ENCODE data around the gene LILRA5. TPM values are rescaled to one million over a fixed set of nuclear protein-coding genes. Genes with fewer than 3 reads are reported as not detected.
A peak's percentile ranks its signal among the peaks of the same experiment; 100 is the strongest.
"Not testable (repeated sequence)": the region's sequence is repeated elsewhere in the genome, so short reads cannot be mapped to it uniquely, and the experiment has no call there.

Gene LILRA5
- total and polyA plus RNA-seq, 10 donors: 16.3 to 262 (median 75.9) TPM

GRCh38 chr19:54333586-54334298 is 20.8 kb upstream of the LILRA5 start:
- peaks cover 0 to 5% (median 0%) of the 10 kb centered on the region in 7 donors for H3K27me3 ChIP-seq (replicated peaks in 1 of 7)
- no peaks in the 10 kb centered on the region for H3K36me3 ChIP-seq
- peaks cover 0 to 28% (median 9%) of the 10 kb centered on the region in 6 donors for H3K4me1 ChIP-seq
- no peak overlapping the region for H3K27ac ChIP-seq
- DNase-seq: no peak
- H3K9me3 ChIP-seq: no peaks in the 10 kb centered on the region
- no peak overlapping the region for H3K4me3 ChIP-seq
- intact Hi-C loops (cut with DNase I; ENCODE audit: low total_unique reads): no loop called here
- no peak for TF ChIP-seq POLR2AphosphoS5 (IDR thresholded peaks at IDR 0.05)
- TF ChIP-seq POLR2A (IDR thresholded peaks at IDR 0.05): no peak
- TF ChIP-seq CTCF (IDR thresholded peaks at IDR 0.05 in 8 of 11, conservative IDR thresholded peaks at IDR 0.05 in 3 of 11): no peak
- 74 to 89% (median 82%) methylated on average over 2 to 3 of the region's 3 CpGs for WGBS, 5 donors

GRCh38 chr19:54332149-54332548 is 19.2 kb upstream of the LILRA5 start:
- H3K27me3 ChIP-seq (replicated peaks in 1 of 7): peaks cover 0 to under 1% (median 0%) of the 10 kb centered on the region in 7 donors
- no peak overlapping the region for H3K27ac ChIP-seq
- peaks cover 0 to 29% (median 13%) of the 10 kb centered on the region in 6 donors for H3K4me1 ChIP-seq
- no peak for TF ChIP-seq POLR2A (IDR thresholded peaks at IDR 0.05)
- no peak for TF ChIP-seq POLR2AphosphoS5 (IDR thresholded peaks at IDR 0.05)
- no peak for TF ChIP-seq CTCF (IDR thresholded peaks at IDR 0.05 in 8 of 11, conservative IDR thresholded peaks at IDR 0.05 in 3 of 11)
- no peaks in the 10 kb centered on the region for H3K9me3 ChIP-seq
- DNase-seq: no peak
- H3K36me3 ChIP-seq: no peaks in the 10 kb centered on the region
- intact Hi-C loops (cut with DNase I; ENCODE audit: low total_unique reads): no loop called here
- WGBS, 5 donors: 63 to 90% (median 71%) methylated on average over 4 to 7 of the region's 7 CpGs
- H3K4me3 ChIP-seq: no peak overlapping the region

GRCh38 chr19:54331626-54332025 is 18.7 kb upstream of the LILRA5 start:
- WGBS, 5 donors: 67 to 86% (median 73%) methylated on average over 3 to 7 of the region's 7 CpGs
- no peaks in the 10 kb centered on the region for H3K9me3 ChIP-seq
- H3K36me3 ChIP-seq: no peaks in the 10 kb centered on the region
- peaks cover 0 to 34% (median 17%) of the 10 kb centered on the region in 6 donors for H3K4me1 ChIP-seq
- no peak overlapping the region for H3K4me3 ChIP-seq
- intact Hi-C loops (cut with DNase I; ENCODE audit: low total_unique reads): no loop called here
- TF ChIP-seq CTCF (IDR thresholded peaks at IDR 0.05 in 8 of 11, conservative IDR thresholded peaks at IDR 0.05 in 3 of 11) (no peak), POLR2AphosphoS5 (IDR thresholded peaks at IDR 0.05) (no peak), POLR2A (IDR thresholded peaks at IDR 0.05) (no peak)
- DNase-seq: no peak
- no peaks in the 10 kb centered on the region for H3K27me3 ChIP-seq (replicated peaks in 1 of 7)
- H3K27ac ChIP-seq: no peak overlapping the region

- H3K4me1 ChIP-seq: peaks cover 0 to 53% (median 26%) of the 10 kb centered on the region in 6 donors
- no peak for TF ChIP-seq POLR2A (IDR thresholded peaks at IDR 0.05)
- TF ChIP-seq CTCF (IDR thresholded peaks at IDR 0.05 in 8 of 11, conservative IDR thresholded peaks at IDR 0.05 in 3 of 11): no peak
- TF ChIP-seq POLR2AphosphoS5 (IDR thresholded peaks at IDR 0.05): no peak
- H3K36me3 ChIP-seq: no peaks in the 10 kb centered on the region
- no peaks in the 10 kb centered on the region for H3K27me3 ChIP-seq (replicated peaks in 1 of 7)
- WGBS, 5 donors: 82 to 91% (median 86%) methylated on average over 14 of the region's 14 CpGs
- intact Hi-C loops (cut with DNase I; ENCODE audit: low total_unique reads): no loop called here
- DNase-seq: no peak
- H3K9me3 ChIP-seq: no peaks in the 10 kb centered on the region
- no peak overlapping the region for H3K27ac ChIP-seq
- H3K4me3 ChIP-seq: no peak overlapping the region
Observed at GRCh38 chr19:54329476-54330165, 16.7 kb upstream of the LILRA5 start.

GRCh38 chr19:54328781-54329180 is 15.8 kb upstream of the LILRA5 start:
- H3K36me3 ChIP-seq; intact Hi-C loops (cut with DNase I; ENCODE audit: low total_unique reads); H3K4me3 ChIP-seq; H3K27me3 ChIP-seq (replicated peaks in 1 of 7); DNase-seq; H3K9me3 ChIP-seq: not testable (repeated sequence)
- H3K4me1 ChIP-seq: peaks cover 0 to 52% (median 26%) of the 10 kb centered on the region in 6 donors
- peak overlapping the region in 3 of 8 donors; percentile 51 to 65 (median 54) for H3K27ac ChIP-seq
- 62 to 78% (median 65%) methylated on average over 5 of the region's 5 CpGs for WGBS, 5 donors
